HG02981 (cell line): Measurements from ENCODE around the gene PDIA5.

Source experiments
- ATAC-seq: cut with Tn5 transposase; IDR thresholded peaks from one replicate; pipeline ENCODE4 v1.9.1; 2021; ENCODE audit warnings: mild to moderate bottlenecking, moderate library complexity; ENCODE audit not compliant: unreplicated experiment

The PDIA5 gene

DNA sequence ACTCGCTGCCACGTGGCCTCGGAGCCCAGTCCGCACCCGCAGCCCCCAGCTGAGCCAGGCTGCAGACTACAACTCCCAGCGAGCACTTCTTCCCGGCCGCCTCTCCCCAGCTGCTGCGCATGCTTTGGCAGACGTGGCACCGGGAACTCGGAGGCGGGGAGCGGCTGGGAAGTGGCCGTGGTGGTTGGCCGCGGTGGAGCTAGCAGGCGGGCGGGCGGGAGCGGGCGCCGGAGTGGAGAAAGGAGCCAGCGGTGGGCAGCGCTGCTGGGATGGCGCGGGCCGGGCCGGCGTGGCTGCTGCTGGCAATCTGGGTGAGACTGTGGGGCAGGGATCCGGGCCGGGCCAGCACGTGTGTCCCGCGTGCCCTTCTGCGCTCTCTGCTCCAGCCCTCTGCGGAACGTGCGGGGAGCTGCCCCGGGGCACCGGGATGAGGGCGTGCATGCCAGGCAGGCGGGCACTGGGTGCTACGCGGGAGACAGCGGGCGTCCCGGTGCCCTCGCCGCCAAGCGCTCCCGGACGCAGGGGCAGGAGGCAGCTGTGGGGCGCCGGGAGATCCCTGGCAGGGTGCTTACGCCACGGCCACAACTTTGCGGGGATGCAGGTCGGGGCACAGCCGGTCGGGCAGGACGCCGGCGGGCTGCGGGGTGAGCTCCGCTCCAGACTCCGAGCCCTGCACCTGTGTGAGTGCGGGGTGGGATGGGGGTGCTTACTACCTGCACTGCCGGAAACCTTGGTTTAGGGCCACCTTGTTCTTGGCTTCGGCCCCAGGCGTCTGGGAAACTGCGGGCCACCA lies at the start of gene PDIA5:
PDIA5 (plus strand) TSS at position 130 of the 793 bp plus-strand sequence; CDS start at position 270, 140 bp downstream.
- peak; percentile 74 for ATAC-seq

DNA sequence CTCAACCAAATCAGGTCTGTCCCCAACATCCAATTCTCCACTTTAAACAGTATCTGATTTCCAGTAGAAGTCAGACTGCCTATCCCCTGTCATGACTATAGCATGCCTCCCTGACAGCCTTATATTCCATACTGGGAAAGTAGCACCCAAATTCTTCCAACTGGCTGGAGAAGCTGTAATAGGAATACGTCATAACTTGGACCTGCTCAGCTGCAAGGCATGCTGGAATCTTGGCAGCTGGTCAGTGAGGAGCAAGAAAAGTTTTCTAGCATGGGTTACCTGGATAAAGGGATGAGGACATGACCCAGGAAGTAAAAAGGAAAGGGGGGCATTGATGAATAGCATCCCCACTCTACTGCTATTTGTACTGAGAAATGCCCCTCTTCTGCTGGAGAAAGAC lies 48.1 kb upstream of the PDIA5 start:
- ATAC-seq = no peak

DNA sequence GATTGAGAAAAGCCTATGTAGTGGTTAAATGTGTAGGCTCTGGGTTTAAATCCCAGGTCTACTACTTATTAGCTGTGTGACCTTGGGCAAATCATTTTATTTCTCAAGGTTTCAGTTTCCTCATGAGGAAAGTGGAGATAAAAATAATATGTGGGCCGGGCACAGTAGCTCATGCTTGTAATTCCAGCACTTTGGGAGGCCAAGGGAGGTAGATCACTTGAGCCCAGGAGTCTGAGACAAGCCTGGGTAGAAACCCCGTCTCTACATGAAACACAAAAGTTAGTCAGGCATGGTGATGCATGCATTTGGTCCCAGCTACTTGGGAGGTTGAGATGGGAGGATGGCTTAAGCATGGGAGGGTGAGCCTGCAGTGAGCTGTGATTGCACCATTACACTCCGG lies 47.7 kb upstream of the PDIA5 start:
- ATAC-seq = no peak

DNA sequence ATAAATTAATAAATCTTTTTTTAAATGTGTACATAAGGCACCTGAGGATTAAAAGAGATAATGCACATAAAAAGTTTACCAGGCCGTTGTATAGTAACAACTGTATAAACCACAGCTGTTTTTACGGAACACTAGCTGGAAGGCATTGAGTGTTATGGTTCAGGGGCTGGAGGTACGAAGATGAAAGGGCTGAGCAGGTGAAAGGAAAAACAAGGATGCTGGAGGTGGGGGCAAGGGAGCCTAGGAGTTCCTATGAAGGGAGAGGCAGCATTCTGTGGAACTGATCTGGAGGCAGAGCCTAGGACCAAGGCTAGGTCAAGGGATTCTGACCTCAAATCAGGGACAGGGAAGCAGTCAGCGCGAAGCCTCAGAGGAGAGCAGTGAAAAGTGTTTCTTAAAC lies 47.2 kb upstream of the PDIA5 start:
- no peak for ATAC-seq

DNA sequence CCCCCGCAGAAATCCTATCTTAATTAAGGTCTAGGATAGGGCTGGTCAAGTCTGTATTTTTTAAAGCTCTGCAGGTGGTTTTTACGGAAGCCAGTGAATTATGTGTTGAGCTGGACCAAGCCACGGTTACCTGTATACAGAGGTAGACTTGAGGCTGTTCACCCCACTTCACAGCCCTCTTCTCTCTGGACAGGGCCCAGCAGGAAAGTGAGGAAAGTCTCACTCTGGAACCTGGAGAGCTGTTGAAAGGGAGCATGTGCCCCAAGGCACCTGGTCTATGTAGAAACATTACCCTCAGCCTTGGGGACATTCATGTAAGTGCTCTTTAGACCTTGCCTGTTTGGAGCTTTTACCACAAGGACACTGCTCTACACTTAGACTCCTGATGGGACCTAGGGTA lies 46.1 kb upstream of the PDIA5 start:
- no peak for ATAC-seq

DNA sequence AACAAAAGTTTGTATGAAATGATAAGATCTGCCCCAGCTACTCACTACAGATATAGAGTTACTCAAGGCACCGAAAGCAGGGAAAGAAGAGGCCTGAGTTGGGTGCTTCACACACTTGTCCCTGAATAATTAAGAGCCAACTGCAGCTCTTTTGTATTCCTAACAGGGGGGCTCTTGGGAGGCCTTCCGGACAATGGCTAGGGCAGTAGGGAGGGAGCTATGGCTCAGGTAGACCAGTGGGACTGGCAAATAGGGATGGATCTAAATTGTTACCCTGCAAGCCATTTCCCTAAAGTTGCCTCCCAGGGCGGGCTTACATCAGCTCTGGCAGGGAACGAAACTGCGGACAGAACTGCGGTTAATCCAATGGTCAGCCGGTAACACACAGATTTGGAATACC lies 45.4 kb upstream of the PDIA5 start:
- ATAC-seq = no peak

DNA sequence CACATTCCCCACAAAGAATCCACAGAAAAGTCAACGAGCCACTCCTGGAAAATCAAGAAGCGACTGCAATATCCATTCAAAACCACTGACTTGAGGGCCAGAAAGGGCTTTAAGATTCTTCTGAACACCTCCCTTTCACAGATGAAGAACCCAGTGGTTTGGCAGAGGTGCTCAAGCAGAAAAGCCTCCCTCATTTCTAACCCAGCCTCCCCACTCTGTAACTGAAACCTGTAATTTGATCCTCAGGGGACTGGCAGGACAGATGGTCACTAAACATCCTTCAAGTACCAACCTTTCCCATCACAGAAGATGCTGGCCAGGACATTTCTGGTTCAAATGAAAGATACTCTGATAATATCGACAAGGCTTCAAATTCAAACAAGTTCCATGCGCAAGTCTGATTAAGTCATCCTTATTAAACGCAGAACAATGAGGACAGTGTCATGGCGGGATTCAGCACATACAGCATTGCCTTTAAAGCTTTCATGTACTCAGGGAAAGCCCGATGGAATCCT lies 44.8 kb upstream of the PDIA5 start:
- ATAC-seq = no peak

DNA sequence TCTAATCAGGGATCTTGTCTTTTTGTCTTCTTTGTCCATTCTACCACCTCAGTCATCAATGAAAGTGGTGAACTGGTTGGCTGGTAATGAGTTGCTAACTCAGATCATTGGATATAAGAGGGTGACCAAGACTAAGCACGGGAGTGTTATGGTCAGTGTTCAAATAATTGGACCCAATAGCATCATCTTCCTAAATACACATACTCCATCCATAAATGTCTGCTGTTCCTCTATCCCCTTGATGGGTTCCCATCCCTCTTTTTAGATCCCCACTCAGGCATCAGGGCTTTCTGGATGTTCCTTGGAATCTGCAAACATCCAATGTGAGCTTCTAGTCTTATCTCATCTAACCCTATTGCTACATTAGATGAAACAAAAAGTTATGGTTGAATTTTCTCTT lies 42.8 kb upstream of the PDIA5 start:
- no peak for ATAC-seq

DNA sequence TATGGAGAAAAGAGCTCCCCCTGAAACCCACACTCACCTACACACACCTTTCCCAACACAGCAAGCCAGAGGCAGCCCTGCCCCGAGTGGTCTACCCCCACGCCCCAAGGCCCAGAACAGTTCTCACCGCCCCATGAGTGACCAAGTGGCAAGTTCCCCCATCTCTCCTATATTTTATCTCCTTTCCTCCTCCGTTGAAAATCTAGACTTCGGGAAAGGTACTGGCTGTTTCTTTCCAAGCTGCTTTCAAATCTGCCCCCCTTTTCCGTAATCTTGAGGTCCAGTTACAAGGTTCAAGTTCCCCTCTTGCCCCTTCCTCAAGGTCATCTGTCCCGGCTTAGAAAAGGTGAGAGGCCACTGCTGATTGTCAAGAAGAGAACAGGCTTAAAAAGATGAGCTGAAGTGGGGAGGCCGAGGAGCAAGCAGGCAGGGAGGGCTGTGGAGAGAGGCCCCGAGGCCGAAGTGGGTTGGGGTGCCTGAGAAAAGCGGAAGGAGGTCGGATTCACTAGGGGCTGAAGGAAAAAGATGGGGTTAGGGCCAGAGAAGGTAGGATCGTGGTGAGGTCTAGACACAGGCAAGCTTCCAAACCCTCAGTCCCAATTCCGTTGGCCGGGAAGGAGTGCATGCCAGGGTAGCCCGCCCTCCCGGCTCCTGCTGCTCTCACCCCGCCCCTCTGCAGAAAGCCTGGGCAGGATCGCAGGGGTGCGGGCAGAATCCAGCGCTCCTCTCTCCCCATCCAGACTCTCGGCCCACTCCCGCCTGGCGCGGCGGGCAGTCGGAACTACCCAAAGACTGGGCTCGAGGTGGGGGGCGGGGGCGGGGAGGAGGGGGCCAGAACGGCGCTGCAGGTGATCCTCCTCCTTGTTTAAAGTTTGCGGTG lies 40.9 kb upstream of the PDIA5 start:
- no peak for ATAC-seq

DNA sequence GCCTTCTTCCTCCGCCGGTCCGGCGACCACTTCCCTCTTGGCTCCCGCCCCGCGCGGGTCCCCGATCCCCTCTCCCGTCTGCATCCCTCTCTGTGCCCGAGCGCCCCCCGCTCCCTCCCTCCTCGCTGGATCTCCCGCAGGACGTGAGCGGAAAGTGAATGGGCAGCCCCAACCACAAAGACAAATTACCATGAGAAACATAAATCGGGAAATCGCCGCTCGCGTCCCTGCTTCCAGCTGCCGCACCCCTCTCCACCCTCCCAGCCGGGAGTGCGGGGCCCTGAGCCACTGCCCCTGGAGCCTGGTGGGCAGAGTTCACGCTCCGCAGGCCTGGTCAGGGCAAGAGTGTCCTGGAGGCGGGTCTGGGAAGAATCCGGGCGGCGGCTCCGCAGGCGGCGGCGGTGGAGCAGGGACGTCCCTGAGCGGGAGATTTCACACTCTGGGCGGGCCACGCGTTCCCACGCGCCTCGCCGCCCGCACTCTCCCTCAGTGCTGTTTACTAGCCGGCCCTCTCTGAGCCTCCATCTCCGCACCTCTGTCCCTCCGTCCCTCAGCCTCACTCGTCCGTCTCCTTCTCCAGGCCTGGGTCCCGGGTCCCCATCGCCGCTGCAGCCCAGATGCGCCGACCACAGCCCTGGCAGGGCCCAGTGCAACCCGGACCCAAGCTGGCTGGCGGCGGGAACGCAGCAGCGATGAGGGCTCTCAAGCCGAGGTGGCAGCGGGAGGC lies 40.1 kb upstream of the PDIA5 start:
- no peak for ATAC-seq

DNA sequence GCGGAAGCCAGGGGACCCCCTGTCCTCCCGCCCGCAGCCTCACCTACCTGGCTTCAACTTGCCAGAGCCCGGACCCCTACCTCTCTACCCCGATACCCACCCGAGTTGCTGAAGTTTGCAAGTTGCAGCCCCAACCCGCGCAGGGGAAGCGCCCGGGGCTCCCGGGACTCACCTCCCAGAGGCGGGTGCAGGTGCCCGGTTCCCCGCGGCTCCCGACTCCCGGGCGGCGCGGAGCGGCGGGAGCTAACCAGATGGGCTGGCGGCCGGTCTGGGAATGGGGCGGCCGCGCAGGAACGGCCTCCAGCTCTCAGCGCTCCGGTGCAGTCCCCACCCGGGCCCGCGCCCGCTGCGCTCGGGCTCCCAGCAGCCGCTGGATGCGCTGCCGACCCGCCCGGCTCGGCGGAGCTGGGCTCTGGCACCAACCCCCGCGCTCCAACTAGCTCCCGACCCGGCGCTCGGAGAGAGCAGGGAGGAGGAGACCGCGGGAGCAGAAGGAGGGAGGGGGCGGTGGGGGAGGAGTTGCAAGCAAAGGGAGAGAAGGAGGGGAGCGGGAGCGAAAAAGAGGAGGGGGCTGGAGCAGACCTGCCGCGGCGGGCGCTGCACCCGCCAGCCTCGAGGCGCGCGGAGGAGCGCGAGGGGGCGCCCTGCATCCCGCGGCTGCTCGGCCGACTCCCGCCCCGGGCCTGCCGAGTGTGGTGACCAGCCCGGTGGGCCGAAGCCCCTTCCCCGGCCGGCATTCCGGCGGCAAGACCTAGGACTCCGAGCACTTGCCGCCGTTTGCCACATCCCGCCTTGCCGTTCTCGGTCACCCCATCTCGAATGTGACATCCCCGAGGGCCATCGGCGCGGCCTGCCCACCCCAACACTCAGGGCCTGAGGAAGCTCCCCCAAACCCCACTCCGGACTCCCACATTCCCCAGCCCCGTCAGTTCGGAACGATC lies 39.3 kb upstream of the PDIA5 start, which contains the start of gene SEMA5B:
SEMA5B (minus strand) TSS at position 472 of the 941 bp plus-strand sequence. CDS start 66,500 bp downstream, outside the sequence.
- ATAC-seq = no peak

DNA sequence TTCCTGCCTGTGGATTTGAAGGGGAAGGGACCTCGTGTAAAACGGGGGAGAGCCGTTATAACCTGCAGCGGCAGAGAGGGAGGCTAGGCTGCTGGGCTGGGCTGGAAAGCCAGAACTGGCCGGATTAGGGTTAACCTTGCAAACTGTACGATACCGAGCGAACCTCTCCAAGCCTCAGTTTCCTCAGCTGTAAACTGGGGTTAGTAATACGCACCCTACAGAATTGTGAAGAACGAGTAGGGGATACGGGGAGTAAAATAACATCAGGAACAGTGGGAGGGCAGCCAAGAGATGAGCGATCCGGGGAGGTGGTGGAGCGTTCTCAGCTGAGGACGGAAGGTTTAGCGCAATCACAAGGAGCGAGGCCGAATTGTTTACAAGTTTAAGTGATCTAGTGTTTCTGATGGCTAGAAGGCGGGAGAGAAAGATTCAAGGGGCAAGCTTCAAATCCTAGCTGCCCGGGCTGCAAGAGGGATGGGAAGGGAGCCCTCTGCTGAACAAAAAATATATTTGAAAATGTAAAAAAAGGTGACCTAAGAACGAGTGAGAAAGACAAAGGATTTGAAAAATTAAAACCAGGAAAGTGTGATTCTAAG lies 38.5 kb upstream of the PDIA5 start:
- no peak for ATAC-seq

DNA sequence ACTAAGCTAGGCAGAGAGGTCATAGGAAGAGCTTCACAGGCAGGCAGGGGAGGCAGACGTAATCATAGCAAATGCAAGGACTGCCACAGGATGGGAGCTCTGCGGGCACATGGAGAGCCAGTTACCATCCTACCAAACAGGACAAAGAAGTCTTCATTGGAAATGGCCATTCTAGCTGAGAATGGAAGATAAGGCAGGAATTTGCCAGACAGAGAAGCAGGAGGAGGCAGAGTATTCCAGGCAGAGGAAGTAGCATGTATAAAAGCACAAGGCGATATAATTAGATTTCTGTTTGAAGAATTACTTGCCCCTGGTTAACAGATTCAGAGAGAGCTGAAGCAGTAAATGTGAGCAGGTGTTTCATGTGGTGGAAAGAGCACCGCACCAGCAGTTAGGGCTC lies 35.8 kb upstream of the PDIA5 start:
- no peak for ATAC-seq

DNA sequence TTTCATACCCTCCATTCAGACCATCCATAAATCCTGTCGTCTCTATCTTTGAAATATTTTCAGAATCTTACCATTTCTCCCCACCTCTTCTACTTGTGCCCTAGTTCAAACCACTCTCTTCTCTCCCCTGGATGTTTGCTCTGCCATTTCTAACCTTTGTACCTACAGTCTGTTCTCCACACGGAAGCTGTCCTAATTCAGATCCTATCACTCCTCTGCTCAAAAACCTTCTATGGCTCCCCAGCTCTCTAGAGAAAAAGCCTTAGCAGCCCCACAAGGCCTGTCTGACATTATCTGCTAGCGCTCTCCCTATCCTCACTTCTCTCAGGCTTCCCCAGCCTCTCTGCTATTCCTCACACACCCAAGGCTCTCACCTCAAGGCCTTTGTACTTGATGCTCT lies 34.8 kb upstream of the PDIA5 start:
- ATAC-seq = no peak

DNA sequence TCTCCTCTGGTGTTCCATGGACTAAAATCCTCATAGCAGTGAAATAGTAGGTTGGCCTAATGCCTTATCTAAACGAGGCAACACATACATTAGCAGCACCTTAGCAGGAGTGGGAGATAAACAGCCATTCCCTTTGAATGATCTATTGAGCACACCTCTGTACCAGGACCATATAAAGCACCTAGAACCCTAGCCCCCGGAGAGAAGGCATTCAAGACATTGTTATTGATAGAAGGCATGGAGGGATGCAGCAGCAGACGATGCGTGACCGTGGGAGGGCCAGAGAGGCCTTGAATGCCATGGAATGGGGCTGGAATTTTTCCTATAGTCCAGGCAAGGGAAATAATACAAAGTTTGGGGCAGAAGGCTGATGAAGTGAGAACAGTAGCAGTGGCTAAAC lies 32.7 kb upstream of the PDIA5 start:
- no peak for ATAC-seq

DNA sequence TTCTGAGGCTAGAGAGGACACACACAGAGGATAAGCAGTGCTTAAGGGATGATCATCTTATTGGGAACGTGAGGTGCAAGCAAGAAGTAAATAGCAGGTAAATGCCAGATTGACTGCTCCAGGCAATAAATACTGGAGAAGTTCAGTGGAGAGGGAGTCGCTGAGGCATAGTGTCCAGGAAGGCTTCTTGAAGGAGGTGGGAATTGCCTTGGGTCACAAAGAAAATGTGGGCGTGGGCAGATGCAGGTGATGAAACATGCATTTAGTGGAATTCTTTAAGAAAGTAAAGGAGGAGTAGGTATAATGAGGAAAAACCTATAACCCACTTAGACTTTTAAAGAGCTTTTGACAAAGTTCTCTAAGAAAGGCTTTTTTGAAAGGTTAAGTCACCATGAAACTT lies 31.8 kb upstream of the PDIA5 start:
- no peak for ATAC-seq

DNA sequence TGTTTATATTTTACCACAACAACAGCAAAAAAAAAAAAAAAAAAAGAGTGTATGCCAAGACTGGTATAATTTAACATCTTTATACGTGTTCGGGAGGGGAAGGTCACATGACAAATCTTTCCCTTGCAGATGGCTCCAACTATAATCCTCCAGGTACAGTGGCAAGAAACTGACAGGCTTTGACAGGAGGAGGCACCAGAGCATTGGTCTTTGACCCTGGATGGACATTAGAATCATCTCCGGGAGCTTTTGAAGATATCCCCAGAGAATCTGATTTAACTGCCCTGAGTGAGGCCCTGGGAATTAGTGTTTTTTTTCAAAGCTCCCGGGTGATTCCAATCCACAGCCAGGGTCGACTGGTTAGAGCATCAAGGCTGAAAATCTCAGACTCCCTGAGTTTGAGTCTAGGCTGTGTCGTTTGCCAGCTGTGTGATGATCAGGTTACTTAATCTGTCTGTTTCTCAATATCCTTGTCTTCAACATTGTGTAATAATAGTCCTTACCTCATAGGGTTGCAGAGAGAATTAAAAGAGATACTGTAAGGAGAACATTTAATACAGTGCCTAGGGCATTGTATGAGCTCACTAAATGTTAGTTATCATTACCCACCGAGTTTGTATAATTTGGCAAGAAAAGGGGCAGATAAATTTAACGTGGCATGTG lies 30.3 kb upstream of the PDIA5 start:
- no peak for ATAC-seq

DNA sequence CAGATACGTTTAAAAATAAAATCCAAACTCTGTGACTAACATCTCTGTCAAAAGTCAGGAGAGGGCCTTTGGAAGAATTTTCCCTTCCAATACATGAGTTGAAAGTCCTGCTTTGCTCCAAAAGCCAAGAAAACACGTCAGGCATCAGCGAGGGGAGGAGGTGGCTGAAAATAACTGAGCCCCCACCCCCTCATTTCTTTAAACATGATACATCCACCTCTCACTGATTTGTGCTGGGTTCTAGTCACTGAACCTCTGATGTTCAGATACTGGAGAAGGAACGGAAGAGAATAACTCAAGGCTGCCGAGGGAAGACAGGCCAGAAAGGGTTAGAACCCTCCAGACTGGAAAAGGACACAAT lies 29.8 kb upstream of the PDIA5 start:
- ATAC-seq = no peak

DNA sequence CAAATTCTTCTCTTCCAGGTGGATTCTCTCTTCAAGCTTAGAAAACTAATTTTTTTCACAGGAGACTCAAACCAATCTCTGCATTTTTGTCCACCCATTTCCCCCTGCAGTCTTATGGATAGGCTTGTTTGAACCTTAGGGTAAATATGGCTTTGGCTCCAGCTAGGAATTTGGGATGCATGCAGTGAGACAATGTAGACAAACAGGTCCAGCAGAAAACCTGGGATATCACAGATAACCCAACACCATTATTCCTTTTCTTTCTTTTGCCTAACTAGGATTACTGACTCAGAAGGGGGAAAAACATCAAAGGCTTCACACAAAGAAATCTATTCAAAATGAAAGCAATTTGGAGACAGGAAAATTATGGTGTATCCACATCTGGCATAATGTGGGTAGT lies 28.1 kb upstream of the PDIA5 start:
- ATAC-seq = no peak
